ENCODE data around the gene DNM2.
"Not testable (repeated sequence)": the region's sequence is repeated elsewhere in the genome, so short reads cannot be mapped to it uniquely, and the experiment has no call there.

The DNM2 gene

DNA sequence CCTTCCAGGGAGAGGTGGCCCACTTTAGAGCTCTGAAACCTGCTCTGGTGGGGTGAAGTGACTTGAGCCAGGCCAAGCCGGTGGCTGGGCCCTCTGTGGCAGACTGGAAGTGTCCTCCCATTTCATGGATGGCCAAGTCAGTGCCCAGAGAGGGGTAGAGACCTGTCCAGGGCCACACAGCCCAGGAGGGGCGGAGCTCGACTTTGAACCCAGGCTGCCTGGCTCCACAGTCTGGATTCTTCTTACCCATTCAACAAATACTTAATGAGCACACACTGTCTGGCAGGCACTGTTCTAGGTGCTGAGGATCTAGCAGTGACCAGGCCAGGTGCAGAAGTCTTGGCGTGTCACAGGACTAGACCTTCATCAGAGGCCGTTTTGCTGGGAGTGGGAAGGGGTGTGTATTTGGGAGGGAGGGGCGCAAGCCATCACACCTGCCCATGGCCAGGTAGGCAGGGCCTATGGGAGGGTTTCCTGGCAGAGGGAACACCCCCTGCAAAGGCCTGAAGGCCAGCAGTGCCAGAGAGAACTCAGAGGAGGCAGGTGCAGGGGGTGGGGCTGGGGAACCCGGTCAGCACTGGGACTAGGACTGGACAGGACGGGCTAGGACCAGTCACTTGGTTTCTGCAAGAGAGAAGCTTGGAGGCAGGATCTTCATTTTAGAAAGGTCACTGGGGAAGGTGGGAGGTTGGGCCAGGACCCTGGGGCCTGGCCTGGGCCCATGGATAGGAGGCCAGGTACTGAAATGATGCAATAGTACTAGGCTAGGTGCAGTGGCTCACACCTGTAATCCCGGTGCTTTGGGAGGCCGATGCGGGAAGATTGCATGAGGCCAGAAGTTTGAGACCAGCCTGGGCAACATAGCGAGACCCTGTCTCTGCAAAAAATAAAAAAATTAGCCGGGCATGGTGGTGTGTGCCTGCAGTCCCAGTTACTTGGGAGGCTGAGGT is 31.8 kb downstream of the DNM2 start:
- peak overlapping the region; percentile 82 for H3K27ac ChIP-seq
- no peak for TF ChIP-seq ZFX (IDR thresholded peaks at IDR 0.05)
- TF ChIP-seq, protein P1, sequence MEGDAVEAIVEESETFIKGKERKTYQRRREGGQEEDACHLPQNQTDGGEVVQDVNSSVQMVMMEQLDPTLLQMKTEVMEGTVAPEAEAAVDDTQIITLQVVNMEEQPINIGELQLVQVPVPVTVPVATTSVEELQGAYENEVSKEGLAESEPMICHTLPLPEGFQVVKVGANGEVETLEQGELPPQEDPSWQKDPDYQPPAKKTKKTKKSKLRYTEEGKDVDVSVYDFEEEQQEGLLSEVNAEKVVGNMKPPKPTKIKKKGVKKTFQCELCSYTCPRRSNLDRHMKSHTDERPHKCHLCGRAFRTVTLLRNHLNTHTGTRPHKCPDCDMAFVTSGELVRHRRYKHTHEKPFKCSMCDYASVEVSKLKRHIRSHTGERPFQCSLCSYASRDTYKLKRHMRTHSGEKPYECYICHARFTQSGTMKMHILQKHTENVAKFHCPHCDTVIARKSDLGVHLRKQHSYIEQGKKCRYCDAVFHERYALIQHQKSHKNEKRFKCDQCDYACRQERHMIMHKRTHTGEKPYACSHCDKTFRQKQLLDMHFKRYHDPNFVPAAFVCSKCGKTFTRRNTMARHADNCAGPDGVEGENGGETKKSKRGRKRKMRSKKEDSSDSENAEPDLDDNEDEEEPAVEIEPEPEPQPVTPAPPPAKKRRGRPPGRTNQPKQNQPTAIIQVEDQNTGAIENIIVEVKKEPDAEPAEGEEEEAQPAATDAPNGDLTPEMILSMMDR (conservative IDR thresholded peaks at IDR 0.05), result no peak

DNA sequence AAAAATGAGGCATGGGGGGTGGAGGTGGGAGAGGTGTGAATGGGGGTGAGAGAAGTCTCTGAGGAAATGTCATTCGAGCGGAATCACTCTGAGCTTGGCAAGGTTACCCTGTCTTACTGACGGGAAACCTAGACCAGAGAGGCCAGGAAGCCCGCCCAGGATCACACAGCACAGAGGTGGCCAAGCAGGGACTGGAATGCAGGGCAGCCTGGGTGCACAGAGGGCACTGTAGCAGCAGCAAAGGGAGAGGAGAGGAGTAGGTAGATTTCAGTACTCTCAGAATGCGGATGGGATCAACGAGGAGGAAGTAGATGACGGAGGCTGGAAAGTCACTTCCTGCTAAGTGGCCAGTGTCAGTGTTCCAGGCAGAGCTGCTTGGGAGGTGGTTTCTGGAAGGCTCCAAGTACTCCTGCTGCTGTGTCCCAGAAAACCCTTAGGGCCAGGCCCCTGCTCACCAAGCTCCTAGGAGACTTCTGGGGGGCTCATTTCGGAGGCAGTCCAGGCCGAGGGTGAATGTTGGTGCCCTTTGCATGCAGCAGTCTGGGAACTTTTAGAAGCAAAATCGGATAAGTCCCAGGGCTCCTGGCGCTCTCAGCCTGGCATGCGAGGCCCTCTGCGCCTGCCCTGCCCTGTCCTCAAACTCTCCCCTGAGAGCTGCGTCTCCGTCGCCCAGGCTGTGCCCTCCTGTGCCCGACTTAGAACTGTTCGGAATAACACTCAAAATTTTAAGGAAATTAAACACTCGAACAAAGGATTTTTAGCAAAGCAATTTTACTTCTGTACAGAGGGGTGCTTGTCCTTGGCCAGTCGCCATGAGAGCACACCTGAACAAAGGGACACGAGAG is 33.5 kb downstream of the DNM2 start:
- peak overlapping the region; percentile 82 for H3K27ac ChIP-seq
- no peak for TF ChIP-seq ZFX (IDR thresholded peaks at IDR 0.05)
- TF ChIP-seq, protein P1 (conservative IDR thresholded peaks at IDR 0.05), result no peak

DNA sequence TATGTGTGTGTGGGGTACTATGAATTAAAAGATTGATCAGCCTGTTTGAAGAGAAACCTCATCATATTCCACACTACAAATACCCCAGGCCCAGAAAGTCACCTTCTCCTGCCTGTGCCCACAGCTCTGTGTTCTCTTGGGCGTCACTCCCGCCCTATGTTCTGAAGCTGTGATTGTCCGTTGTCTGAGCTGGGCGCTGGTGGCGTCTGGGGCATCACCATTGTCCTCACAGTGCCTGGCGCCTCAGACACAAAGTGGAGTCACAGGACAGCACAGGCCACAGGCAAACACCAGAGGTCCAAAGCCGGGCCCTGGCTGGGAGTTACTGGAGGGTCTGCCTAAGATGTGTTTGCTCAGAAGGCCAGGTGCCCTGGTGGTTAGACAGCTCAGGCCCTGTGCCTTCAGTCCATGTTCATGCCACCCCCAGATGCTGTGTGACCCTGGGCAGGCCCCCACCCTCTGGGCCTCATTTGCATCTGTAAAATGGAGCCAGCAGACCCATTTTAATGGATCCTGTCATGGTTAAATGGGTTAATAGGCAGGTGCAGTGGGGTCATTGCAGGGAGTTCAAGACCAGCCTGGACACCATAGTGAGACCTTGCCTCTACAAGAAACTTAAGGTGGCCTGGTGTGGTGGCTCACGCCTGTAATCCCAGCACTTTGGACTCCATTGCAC is 34.5 kb downstream of the DNM2 start:
- TF ChIP-seq, protein P1 (conservative IDR thresholded peaks at IDR 0.05), result no peak
- no peak for TF ChIP-seq ZFX (IDR thresholded peaks at IDR 0.05)
- H3K27ac ChIP-seq, result peak overlapping the region; percentile 82

DNA sequence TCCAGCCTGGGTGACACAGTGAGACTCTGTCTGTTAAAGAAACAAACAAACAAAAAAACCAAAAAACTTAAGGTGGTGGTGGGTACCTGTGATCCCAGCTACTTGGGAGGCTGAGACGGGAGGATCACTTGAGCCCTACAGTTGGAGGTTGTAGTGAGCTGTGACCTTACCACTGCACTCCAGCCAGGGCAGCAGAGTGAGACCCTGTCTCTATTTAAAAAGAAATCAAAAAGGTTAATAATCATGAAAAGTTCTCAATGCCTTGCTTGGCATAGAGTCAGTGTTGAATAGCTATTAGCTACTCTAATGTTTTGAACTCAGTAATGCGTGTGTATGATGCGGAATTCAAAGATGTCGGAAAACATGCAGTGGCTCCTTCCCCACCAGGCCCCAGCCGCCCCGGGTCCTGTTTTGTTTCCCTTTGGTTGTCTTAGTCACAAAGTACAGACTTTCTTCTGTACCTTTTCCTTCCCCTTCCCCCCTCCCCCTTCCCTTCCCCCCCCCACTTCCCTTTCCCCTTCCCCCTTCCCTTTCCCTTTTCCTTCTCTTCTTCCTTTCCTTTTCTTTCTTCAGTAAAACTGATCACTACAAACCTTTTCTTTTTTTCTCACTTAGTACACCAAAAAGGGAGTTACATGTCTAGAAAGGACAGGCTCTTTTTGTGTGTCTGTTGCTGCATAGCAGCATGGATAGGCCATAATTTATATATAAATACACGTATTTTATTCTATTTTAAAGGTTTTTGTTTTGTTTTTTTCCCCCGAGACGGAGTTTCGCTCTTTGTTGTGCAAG is 35.2 kb downstream of the DNM2 start:
- TF ChIP-seq, protein P1 (conservative IDR thresholded peaks at IDR 0.05), result no peak
- no peak for TF ChIP-seq ZFX (IDR thresholded peaks at IDR 0.05)
- H3K27ac ChIP-seq, result no peak overlapping the region; the same call in 1 of the 2 replicates

DNA sequence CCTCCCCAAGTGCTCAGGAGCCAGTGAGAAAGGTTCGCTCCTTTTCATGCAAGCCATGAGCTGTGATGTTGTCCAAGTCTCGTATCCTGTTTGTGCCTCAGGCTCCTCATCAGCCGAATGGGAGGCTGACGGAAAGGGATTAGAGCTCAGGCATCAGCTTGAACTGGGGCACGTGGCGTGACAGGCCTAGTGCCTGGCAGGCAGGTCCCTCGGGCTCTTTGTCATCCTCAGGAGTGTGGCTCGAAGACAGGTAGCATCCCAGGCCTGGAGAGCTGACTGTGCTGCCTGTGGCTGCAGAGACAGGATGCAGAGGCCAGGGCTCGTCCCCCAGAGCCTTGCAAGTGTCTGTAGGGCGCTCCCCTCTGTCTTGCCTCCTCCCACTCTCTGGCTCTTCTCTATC is 38.5 kb downstream of the DNM2 start:
- H3K27ac ChIP-seq, result no peak overlapping the region
- TF ChIP-seq, protein P1 (conservative IDR thresholded peaks at IDR 0.05), result no peak
- TF ChIP-seq ZFX (IDR thresholded peaks at IDR 0.05), result no peak

DNA sequence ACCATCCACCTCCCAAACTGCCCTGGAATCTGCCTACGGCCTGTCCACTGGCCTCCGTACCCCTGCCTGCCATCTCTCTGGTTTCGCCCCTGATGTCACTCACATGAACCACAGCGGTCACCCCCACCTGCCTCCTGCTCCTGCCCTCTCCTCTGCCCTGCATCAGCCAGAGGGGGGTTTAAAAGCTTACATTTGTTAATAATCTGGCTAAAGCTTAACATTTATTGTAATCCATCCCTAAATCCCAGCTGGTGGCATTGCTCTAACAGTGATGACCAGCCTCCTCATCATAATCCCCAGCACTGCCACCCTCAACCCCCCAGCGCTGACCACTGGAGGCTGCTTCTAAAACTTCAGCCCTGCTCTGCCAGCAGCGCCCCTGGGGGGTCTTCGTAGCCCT is 38.9 kb downstream of the DNM2 start:
- TF ChIP-seq ZFX (IDR thresholded peaks at IDR 0.05), result no peak
- TF ChIP-seq, protein P1 (conservative IDR thresholded peaks at IDR 0.05), result no peak
- H3K27ac ChIP-seq, result no peak overlapping the region

DNA sequence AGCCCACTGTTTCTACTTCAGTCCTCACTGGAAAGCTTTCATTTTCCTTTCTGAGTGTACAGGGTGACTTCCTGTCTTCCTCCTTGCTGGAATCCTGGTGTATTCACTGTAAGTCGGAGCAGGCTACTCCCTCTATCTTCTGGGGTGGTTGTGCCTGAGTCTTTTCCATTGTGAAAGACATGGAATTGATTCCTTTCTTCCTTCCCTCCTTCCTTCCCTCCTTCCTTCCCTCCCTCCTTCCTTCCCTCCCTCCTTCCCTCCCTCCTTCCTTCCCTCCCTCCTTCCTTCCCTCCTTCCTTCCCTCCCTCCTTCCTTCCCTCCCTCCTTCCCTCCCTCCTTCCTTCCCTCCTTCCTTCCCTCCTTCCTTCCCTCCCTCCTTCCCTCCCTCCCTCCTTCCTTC is 40.2 kb downstream of the DNM2 start:
- H3K27ac ChIP-seq, result not testable (repeated sequence)
